Mononuclear cell (primary cell): Measurements from ENCODE around the gene DSCAM. TPM values are rescaled to one million over a fixed set of nuclear protein-coding genes. Genes with fewer than 3 reads are reported as not detected.

Experiments used
- H3K27me3 ChIP-seq: 2 replicates; pipeline ENCODE4 v1.6.0; 2011; ENCODE audit warnings: low read length, control low read depth; ENCODE audit not compliant: insufficient read depth
- H3K4me1 ChIP-seq: 2 replicates; pipeline ENCODE4 v1.5.1; 2011; ENCODE audit warnings: mild to moderate bottlenecking, low read length, control low read depth; ENCODE audit not compliant: insufficient read depth
- H3K4me3 ChIP-seq: 2 replicates; pipeline ENCODE4 v1.5.1; 2011; ENCODE audit warnings: mild to moderate bottlenecking, low read length, moderate library complexity
- H3K9me3 ChIP-seq: 2 replicates; pipeline ENCODE4 v1.5.1; 2011; ENCODE audit warnings: low read depth, mild to moderate bottlenecking, control low read depth, low read length
- total RNA-seq: library from RNA; depleted of rRNA; stranded (reverse); fragments of >200 nt; gene quantifications from one replicate; pipeline ENCODE4 v1.2.3, GENCODE V29; 2012

DSCAM gene
- total RNA-seq, 1 donor, result not detected

DNA sequence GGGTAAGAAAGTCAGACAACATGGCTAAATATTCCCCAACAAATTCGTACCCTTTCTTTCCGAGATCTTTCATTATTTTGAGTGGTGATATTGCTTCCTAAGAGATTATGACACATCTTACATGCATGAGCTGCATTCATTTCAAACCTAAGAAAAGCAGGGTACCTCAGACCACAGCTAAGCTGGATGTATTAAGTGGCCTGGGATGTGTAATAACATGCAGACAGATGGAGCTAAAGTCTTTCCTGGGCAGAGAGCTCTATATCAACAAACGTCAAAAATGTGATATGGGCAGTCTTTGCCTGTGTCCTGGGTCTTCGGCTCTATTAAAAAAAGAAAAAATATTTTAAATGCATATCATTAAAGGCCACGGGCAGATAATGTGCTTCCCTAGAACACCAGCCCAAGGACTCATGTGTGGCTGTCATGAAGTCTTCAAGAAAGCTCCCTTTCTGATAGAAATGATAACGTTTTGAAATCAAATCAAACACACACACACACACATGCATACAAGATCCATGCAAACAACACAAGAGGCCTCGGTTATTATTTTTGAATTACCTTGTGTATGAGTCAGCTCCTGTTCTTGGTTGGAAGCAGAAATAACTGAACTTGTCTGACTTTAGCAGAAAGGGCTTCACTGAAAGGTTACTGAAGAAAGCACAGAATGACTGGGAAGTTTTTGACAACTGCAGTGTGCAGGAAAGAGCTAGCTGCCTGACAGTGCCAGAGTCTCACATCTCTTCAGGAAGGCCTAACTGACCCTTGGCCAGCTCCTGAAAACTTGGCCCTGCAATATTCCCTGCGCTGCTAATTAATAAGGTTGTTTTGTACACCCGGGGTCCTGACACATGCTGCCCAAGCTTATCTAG lies 231.2 kb downstream of the DSCAM start:
- H3K27me3 ChIP-seq, result no peaks in the 10 kb centered on the region
- no peaks in the 10 kb centered on the region for H3K4me1 ChIP-seq
- no peak overlapping the region for H3K4me3 ChIP-seq
- H3K9me3 ChIP-seq, result no peaks in the 10 kb centered on the region

DNA sequence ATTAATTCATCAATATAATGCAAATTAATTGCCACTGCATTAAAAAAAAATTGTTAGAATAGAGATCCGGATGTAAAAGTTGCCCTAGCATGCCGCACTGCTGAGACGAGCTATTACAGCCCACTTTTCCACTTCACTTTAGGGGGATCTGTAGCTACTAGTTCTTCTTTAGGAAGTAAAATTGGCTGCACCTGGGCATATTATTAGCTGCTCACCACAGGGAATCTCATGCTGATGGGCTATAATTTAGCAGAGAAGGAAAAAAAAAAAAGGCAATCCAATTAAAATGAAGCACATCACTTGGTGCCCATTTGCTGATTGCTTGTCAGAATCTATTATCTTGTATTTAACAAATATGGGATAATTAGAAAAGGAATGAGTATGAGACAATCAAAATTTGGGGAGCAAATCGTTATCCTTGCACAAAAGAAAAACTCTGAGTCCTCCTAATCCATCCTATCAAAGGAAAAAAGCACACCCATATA lies 233.4 kb downstream of the DSCAM start:
- Histone ChIP-seq H3K4me3 (no peak overlapping the region), H3K4me1 (no peaks in the 10 kb centered on the region), H3K9me3 (no peaks in the 10 kb centered on the region), H3K27me3 (no peaks in the 10 kb centered on the region)

DNA sequence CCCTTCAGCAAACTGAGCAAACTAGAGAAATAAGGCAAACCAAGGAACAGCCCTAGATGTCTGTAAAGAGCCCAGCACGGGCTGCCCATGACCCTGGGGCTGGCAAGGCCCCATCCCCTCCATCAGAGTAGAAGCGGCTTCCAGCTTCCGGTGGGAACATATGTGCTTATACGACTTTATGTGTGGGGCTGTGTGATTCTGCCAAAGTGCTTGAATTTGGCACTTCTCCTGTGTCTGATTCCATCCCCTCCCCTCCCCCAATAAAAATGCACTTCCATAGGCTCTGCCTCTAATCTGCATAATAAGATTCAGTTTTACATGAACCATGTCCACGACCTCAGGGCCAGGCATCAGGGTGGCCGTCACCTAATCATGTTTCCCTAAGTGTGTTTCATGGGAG lies 236.6 kb downstream of the DSCAM start:
- Histone ChIP-seq H3K9me3 (no peaks in the 10 kb centered on the region), H3K4me1 (no peaks in the 10 kb centered on the region), H3K4me3 (no peak overlapping the region), H3K27me3 (no peaks in the 10 kb centered on the region)

DNA sequence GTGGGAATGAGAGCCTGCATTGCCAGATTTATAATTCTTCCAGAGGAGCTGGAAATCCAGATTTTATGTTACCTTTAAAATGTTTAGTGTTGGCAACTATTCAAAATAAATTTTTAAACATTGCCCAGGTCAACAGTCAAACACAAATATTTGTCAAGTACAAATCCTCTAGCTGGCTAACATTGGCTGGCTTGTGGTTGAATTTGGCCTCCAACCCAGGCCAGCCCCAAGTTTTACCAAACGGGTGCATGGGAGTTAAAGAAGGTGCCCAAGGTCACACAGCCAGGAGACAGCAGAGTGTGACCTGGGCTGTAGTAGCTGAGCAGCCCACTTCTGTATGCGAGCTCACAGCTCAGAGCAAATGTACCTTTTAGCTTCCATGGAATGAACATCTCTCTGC lies 240.6 kb downstream of the DSCAM start:
- H3K27me3 ChIP-seq, result no peaks in the 10 kb centered on the region
- H3K9me3 ChIP-seq, result peaks cover 4% of the 10 kb centered on the region
- H3K4me3 ChIP-seq, result no peak overlapping the region
- no peaks in the 10 kb centered on the region for H3K4me1 ChIP-seq

DNA sequence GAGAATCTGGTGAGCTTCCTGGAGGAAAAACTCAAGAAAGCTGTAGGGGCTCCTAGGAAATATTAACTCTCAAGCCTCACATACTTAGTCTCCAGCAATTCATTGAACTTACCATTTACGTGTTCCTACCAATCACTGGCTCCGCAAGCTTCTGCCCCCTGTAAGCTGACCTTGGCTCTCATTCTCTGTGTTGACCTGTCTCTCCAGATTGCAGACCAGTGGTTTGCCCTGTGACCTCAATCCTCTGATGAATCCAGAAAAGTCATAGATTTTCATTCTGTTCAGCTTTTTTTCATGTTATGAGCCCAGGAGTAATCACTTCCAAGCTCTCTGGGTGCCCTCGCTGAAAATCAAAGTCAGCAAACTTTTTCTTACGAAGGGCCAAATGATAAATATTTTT lies 241.9 kb downstream of the DSCAM start:
- Histone ChIP-seq H3K4me1 (no peaks in the 10 kb centered on the region), H3K27me3 (no peaks in the 10 kb centered on the region), H3K4me3 (no peak overlapping the region)

DNA sequence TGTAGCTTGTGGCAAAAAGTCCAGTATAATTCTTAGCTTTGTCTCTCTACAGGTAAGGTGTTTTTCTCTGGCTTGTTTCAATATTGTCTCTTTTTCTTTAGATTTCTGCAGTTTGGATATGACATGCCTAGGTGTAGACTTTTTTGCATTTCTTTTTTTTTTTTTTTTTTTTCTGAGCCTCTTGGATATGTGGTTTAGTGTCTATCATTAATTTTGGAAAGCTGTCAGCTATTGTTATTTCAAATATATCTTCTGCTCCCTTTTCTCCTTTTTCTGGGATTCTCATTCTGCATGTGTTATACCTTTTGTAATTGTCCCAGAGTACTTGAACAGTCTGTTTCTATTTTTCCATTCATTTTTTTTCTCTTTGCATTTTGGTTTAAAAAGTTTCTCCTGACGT lies 243.2 kb downstream of the DSCAM start:
- no peaks in the 10 kb centered on the region for H3K27me3 ChIP-seq
- peaks cover 4% of the 10 kb centered on the region for H3K9me3 ChIP-seq
- no peaks in the 10 kb centered on the region for H3K4me1 ChIP-seq
- no peak overlapping the region for H3K4me3 ChIP-seq

More for the DNA sequence above, 241.9 kb downstream of the DSCAM start:
- peaks cover 4% of the 10 kb centered on the region for H3K9me3 ChIP-seq

DNA sequence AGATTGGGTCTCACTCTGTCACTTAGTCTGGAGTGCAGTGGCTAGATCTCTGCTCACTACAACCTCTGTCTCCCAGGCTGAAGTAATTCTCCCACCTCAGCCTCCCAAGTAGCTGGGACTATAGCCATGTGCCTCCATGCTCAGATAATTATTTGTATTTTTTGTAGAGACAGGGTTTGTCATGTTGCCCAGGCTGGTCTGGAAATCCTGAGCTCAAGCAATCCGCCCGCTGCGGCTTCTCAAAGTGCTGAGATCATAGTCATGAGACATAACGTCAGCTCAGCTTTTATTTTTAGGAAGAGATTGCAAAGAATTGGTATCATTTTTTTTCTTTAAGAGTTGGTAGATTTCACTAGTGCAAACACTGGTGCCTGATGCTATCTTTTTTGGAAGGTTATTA lies 244.9 kb downstream of the DSCAM start:
- no peaks in the 10 kb centered on the region for H3K4me1 ChIP-seq
- no peak overlapping the region for H3K4me3 ChIP-seq
- no peaks in the 10 kb centered on the region for H3K27me3 ChIP-seq
- peaks cover 4% of the 10 kb centered on the region for H3K9me3 ChIP-seq

DNA sequence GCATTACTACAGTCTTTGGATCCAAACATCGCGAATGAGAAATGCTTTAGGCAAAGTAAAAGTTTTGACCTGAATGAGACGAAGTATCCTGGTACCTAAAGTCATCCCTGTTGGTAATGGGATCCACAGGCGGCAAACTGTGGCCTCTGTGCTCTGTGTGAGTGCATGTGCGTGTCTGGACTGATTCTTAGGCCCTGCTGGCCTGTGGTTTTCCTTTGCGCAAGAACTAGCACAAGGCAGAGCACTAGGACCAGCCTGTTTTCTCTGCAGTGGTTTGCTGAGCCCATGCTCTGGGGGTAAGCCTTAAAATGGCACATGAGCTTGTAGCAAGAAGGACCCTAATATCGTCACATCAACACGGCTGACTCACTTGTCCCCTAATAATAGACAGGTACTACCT lies 251.2 kb downstream of the DSCAM start:
- Histone ChIP-seq H3K4me3 (no peak overlapping the region), H3K27me3 (no peaks in the 10 kb centered on the region), H3K4me1 (no peaks in the 10 kb centered on the region), H3K9me3 (no peaks in the 10 kb centered on the region)

DNA sequence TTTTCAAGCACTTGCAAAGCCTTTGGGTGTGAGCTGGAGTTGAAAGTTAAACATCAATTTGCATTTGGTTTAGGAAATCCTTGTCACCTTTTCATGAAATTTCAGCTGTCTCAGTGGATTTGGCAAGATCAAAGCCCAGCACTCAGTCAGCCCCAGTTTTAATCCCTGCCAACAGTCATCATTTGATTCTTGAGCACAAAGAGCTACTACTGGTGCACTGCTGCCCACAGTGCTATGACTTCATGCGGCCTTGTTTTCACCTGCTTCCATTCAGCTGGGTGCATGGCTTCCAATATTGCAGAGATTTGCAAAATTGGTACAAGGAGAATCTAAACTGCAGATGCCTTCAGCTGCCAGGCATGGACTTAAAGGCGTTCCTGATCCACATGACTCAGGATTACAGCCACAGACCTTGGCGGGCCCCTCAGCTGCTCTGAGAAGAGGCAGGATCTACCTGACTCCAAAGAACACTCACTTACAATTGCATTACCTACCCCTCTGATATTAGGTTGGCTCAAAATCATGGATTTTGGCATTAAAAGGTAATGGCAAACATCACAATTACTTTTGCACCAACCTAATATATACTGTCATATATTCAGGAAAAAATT lies 259.1 kb downstream of the DSCAM start:
- Histone ChIP-seq H3K9me3 (no peaks in the 10 kb centered on the region), H3K4me1 (no peaks in the 10 kb centered on the region), H3K27me3 (no peaks in the 10 kb centered on the region), H3K4me3 (no peak overlapping the region)

DNA sequence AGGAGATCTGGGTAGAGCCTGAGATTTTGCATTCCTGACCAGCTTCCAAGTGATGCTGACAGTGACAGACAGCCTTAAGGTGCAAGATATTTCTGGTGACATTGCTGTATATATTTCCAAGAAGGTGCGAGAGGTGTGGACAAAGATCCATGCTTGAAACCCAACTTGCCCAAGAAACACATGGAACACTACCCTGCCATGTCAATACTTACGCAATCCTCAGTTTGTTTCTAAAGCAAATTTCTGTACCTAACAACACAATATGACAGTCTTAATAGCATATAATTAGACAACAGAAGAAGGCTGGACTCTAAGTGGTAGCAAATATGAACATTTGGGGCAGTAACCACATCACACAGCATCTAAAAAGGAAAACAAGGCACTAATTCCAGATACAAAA lies 260.4 kb downstream of the DSCAM start:
- no peak overlapping the region for H3K4me3 ChIP-seq
- H3K9me3 ChIP-seq, result no peaks in the 10 kb centered on the region
- H3K27me3 ChIP-seq, result no peaks in the 10 kb centered on the region
- no peaks in the 10 kb centered on the region for H3K4me1 ChIP-seq

DNA sequence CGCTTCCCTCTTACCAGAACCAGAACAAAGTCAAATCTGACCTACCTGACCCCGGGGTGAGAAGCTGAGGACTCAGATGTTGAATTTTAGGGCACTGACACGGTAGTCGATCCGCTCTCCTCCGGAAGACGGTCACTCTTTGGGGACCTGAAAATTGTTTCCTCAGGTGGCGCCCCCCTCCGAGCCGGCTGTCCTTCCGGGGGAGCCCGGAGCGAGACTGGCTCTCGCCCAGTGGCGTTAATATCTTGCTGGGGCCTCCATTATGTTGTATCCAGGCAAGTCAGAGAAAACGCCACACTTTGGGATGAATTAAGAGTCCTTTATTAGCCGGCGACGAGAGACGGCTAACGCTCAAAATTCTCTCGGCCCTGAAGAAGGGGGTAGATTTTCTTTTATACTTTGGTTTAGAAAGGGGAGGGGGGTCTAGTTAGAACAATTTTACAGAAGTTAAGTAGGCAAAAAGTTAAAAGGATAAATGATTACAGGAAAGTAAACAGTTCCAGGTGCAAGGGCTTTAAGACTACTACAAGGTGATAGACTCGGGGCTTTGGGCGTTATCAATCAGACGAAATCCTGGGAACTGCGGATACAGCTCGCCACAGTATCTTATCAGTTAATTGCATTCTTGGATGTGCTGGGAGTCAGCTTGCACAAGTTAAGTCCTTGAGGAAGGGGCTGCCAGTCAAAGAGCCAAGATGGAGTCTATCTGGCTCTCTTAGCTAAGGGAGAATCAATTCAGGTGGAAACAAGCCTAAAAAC lies 269.5 kb downstream of the DSCAM start:
- Histone ChIP-seq H3K4me3 (no peak overlapping the region), H3K27me3 (no peaks in the 10 kb centered on the region), H3K9me3 (no peaks in the 10 kb centered on the region), H3K4me1 (no peaks in the 10 kb centered on the region)

DNA sequence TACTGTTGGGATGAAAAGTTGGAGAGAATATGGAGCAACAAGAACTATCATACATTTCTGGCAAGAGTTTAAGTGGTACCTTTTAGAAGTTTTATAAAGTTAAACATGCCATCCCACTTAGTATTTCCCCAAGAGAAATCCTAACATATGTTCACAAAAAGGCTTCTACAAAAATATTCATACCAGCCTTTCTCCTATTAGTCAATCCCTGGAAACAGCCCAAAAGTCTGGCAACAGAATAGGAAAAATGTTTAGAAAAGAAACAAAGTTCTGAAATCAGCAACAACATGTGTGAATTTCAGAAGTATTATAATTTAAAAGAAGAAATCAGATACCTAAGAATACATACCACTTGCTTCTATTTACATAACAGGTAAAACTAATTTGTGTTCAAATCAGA lies 271.0 kb downstream of the DSCAM start:
- no peaks in the 10 kb centered on the region for H3K27me3 ChIP-seq
- no peaks in the 10 kb centered on the region for H3K9me3 ChIP-seq
- no peak overlapping the region for H3K4me3 ChIP-seq
- H3K4me1 ChIP-seq, result no peaks in the 10 kb centered on the region

DNA sequence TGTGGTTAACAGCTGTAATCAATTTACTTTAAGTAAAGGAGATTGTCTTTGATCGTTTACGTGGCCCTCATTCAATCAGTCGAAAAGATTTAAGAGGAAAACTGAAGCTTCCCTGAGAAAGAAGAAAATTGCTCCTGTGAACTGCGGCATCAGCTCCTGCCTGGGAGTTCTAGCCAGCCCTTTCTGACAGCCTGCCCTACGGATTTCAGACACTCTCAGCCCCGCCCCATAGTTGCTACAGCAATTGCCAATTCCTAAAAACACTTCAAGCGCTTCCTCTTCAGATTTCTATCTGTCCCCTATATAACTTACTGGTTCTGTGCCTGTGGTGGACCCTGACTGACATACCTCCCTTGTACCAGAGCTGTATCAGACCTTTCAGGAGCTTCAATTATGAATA lies 277.6 kb downstream of the DSCAM start:
- H3K9me3 ChIP-seq, result no peaks in the 10 kb centered on the region
- no peaks in the 10 kb centered on the region for H3K4me1 ChIP-seq
- no peaks in the 10 kb centered on the region for H3K27me3 ChIP-seq
- H3K4me3 ChIP-seq, result no peak overlapping the region

DNA sequence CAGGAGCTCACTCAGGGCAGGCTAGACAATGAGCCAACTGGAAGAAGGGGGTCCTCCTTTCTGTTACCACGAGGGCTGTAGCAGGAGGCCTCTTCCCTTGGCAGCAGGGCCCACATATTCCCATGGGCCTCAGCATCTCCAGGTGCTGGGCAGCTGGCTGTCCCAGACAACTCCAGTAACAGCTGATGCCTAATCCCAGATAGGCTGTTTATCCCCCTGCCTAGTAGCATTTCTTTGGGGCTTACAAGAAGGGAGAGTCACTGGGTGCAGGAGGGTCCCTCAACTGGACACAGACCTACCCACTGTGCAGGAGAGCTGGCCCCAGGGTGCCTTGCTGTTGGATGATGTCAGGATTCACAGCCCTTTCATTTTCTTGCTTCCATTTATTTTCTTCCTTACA lies 278.2 kb downstream of the DSCAM start:
- H3K9me3 ChIP-seq, result no peaks in the 10 kb centered on the region
- H3K27me3 ChIP-seq, result no peaks in the 10 kb centered on the region
- H3K4me3 ChIP-seq, result no peak overlapping the region
- no peaks in the 10 kb centered on the region for H3K4me1 ChIP-seq

DNA sequence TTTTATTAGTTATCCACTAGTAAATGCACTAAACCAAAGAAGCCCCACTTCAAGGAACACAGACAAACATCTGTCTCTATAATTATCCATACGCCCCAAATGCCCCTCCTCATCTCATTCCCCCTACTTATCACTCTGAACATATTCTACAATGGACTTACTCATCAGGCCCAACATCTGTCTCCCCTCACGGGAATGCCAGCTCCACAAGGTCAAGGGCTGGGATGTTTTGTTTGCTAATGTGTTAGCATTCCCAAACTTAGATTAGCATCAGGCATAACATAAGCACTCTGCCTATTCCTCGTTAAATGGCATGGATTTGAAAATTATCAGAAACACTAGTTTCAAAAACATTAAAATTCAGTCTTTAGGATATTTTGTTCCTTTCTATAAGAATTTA lies 279.5 kb downstream of the DSCAM start:
- Histone ChIP-seq H3K27me3 (no peaks in the 10 kb centered on the region), H3K4me3 (no peak overlapping the region), H3K4me1 (no peaks in the 10 kb centered on the region), H3K9me3 (no peaks in the 10 kb centered on the region)
